Naive thymus-derived CD4-positive, alpha-beta T cell (primary cell): ENCODE results near the gene SLC26A5. TPM values are rescaled to one million over a fixed set of nuclear protein-coding genes. Genes with fewer than 3 reads are reported as not detected.

Experiments used
- ATAC-seq: fragments of 150-1000 bp; cut with Tn5 transposase; 2 replicates; pipeline ENCODE4 v1.10.0; 2021; ENCODE audit warnings: mild to moderate bottlenecking, moderate library complexity
- CTCF ChIA-PET: fragments of 350-600 bp; sonication (Branson Sonifier 250); formaldehyde crosslinking; loops from one replicate; lab custom pipeline; 2021; ENCODE audit warnings: antibody characterized with exemption; lab: Charles Lee
- POLR2A ChIA-PET: fragments of 350-600 bp; sonication (Branson Sonifier 250); formaldehyde crosslinking; loops from one replicate; lab custom pipeline; 2021; ENCODE audit warnings: antibody characterized with exemption, inconsistent platforms; lab: Charles Lee
- DNase-seq, 9 donors: peaks; one replicate each; pipeline versions ENCODE4 v3.0.0 to v3.0.0-alpha.2; 2020 to 2022; ENCODE audit warnings: mixed read lengths in 1 of 9
- H3K27ac ChIP-seq: one replicate; pipeline ENCODE4 v1.7.0; 2013; ENCODE audit warnings: mild to moderate bottlenecking, low read depth, low read length, moderate library complexity
- H3K27me3 ChIP-seq, 2 donors: one replicate each; pipeline ENCODE4 v1.7.0; 2013; ENCODE audit warnings: low read length in 2 of 2, mild to moderate bottlenecking in 2 of 2, moderate library complexity in 2 of 2; ENCODE audit not compliant: control insufficient read depth in 2 of 2, insufficient read depth in 2 of 2
- H3K36me3 ChIP-seq, 3 experiments: 1 replicate in 2 of 3; 2 replicates in 1 of 3; pipeline ENCODE4 v1.7.0; 2013; ENCODE audit warnings: low read length in 3 of 3, mild to moderate bottlenecking in 3 of 3, moderate library complexity in 1 of 3; ENCODE audit not compliant: insufficient read depth in 3 of 3, control insufficient read depth in 2 of 3
- H3K4me1 ChIP-seq, 2 donors: one replicate each; pipeline ENCODE4 v1.7.0; 2013; ENCODE audit warnings: low read length in 2 of 2, mild to moderate bottlenecking in 2 of 2, moderate library complexity in 1 of 2; ENCODE audit not compliant: control insufficient read depth in 2 of 2, insufficient read depth in 2 of 2
- H3K4me3 ChIP-seq: 2 replicates; pipeline ENCODE4 v1.7.0; 2013; ENCODE audit warnings: mild to moderate bottlenecking, low read length
- H3K9me3 ChIP-seq, 3 experiments: 1 replicate in 2 of 3; 2 replicates in 1 of 3; pipeline ENCODE4 v1.7.0; 2013; ENCODE audit warnings: low read length in 3 of 3; ENCODE audit not compliant: control insufficient read depth in 2 of 3
- H3K27ac Mint-ChIP-seq, 9 donors: one replicate each; pipeline ENCODE4 v1.8.0; 2020 to 2022; ENCODE audit warnings: mixed read lengths in 9 of 9, mild to moderate bottlenecking in 8 of 9, moderate library complexity in 5 of 9, inconsistent platforms in 2 of 9
- H3K27me3 Mint-ChIP-seq, 5 donors: one replicate each; pipeline ENCODE4 v1.8.0; 2021 to 2022; ENCODE audit warnings: mixed read lengths in 5 of 5, mild to moderate bottlenecking in 1 of 5
- H3K36me3 Mint-ChIP-seq, 5 donors: one replicate each; pipeline ENCODE4 v1.8.0; 2020 to 2022; ENCODE audit warnings: mixed read lengths in 5 of 5, mild to moderate bottlenecking in 3 of 5, inconsistent platforms in 1 of 5
- H3K4me1 Mint-ChIP-seq, 7 donors: one replicate each; pipeline ENCODE4 v1.8.0; 2020 to 2022; ENCODE audit warnings: mixed read lengths in 7 of 7, mild to moderate bottlenecking in 3 of 7, inconsistent platforms in 1 of 7
- H3K4me3 Mint-ChIP-seq, 10 donors: one replicate each; pipeline ENCODE4 v1.8.0; 2020 to 2022; ENCODE audit warnings: mild to moderate bottlenecking in 10 of 10, mixed read lengths in 10 of 10, moderate library complexity in 6 of 10, inconsistent platforms in 2 of 10
- H3K9me3 Mint-ChIP-seq, 11 donors: one replicate each; pipeline ENCODE4 v1.8.0; 2020 to 2022; ENCODE audit warnings: mixed read lengths in 11 of 11, mild to moderate bottlenecking in 4 of 11, inconsistent platforms in 1 of 11, moderate library complexity in 1 of 11
- intact Hi-C, 2 donors: fragments of 100-400 bp; cut with micrococcal nuclease; formaldehyde crosslinking; loops; one replicate each; pipeline ENCODE4 v1.15.1; 2023
- polyA plus RNA-seq, 2 donors: library from polyadenylated mRNA; unstranded; fragments of 300-500 nt; fragmentation: Illumina TruSeq; gene quantifications; one replicate each; pipeline ENCODE4 v1.2.3, GENCODE V29; 2021
- total RNA-seq, 6 experiments: library from RNA in 5 of 6; stranded (reverse) in 5 of 6; gene quantifications; 1 replicate in 5 of 6; 2 replicates in 1 of 6; pipeline ENCODE4 v1.2.3 and lab custom pipeline; 2021 to 2026

Gene SLC26A5
- total and polyA plus RNA-seq, 7 experiments from 2014 or later, result not detected

DNA sequence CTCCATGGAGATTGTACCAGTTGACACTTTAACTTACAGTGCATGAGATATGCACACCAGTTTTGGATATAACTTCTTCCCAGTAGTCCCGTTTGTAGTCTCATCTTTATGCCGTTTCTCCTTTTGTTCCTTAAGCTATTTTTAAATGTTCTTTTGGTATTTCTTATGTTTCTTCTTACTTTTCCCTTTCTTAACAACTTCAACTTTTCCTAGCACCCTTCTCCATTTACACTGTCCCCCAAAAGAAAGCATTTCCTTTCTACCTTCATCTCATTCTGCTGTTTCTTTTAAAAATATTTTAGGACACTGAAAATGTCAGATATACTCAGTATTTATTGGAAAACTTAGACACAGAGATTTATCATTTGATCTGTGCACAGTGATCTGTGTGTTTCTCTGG, 97.0 kb downstream of the SLC26A5 start:
- no peak for ATAC-seq
- H3K36me3 ChIP-seq, result peaks cover 0 to 22% (median 3%) of the 10 kb centered on the region in 3 experiments
- no peaks in the 10 kb centered on the region for H3K27me3 ChIP-seq
- no peaks in the 10 kb centered on the region for H3K9me3 ChIP-seq
- peaks cover 21% of the 10 kb centered on the region in 2 donors for H3K4me1 ChIP-seq
- H3K36me3 Mint-ChIP-seq, result peaks cover 0 to 16% (median 12%) of the 10 kb centered on the region in 5 donors
- H3K9me3 Mint-ChIP-seq, result no peaks in the 10 kb centered on the region
- H3K27ac Mint-ChIP-seq, result peak overlapping the region; percentile 34 to 97 (median 73)
- no peak for DNase-seq
- H3K4me3 ChIP-seq, result peak overlapping the region; percentile 91
- peaks cover 30 to 84% (median 74%) of the 10 kb centered on the region in 7 donors for H3K4me1 Mint-ChIP-seq
- peak overlapping the region; percentile 93 for H3K27ac ChIP-seq
- peak overlapping the region; percentile 81 to 100 (median 97) for H3K4me3 Mint-ChIP-seq
- CTCF ChIA-PET, result interaction anchor here (1.2 kb wide), 1 partner anchor 49 kb away, joined by 3 read pairs; no protein-coding TSS in a partner anchor
- intact Hi-C loops, result loop anchor here (5.0 to 10.0 kb wide), 6 partner anchors 67 to 1666 kb away; partner anchors contain the start of genes KMT2E (in 2 of the 2), FAM185A (in 1 of the 2) and NAPEPLD (in 1 of the 2)
- H3K27me3 Mint-ChIP-seq, result no peaks in the 10 kb centered on the region
- POLR2A ChIA-PET, result interaction anchor here (0.6 to 3.4 kb wide), 2 partner anchors 52 to 588 kb away, joined by 4 to 18 read pairs; partner anchors contain the start of gene PMPCB

DNA sequence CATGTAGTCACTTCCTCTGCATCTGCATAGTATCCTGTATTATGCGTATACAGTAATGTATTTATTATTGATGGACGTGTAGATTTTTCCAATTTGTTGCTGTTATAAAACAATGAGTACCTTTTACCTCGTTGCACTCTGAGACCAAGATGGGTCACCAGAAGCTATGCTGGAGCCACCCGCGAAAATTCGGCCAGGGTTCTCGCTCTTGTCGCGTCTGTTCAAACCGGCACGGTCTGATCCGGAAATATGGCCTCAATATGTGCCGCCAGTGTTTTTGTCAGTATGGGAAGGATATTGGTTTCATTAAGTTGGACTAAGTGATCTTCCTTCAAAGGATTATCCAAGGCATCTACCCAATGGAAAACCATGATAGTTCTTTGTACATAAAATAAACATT, 97.6 kb downstream of the SLC26A5 start:
- intact Hi-C loops, result loop anchor here (5.0 to 10.0 kb wide), 6 partner anchors 66 to 1666 kb away; partner anchors contain the start of genes KMT2E (in 2 of the 2), FAM185A (in 1 of the 2) and NAPEPLD (in 1 of the 2)
- H3K27ac ChIP-seq, result peak overlapping the region; percentile 93
- Mint-ChIP-seq H3K27ac (peak overlapping the region; percentile 56 to 99 (median 96)), H3K27me3 (no peaks in the 10 kb centered on the region), H3K4me1 (peaks cover 32 to 85% (median 79%) of the 10 kb centered on the region in 7 donors), H3K9me3 (no peaks in the 10 kb centered on the region), H3K36me3 (peaks cover 0 to 16% (median 12%) of the 10 kb centered on the region in 5 donors), H3K4me3 (peak overlapping the region; percentile 93 to 100 (median 97))
- H3K9me3 ChIP-seq, result no peaks in the 10 kb centered on the region
- peaks cover 0 to 20% (median 3%) of the 10 kb centered on the region in 3 experiments for H3K36me3 ChIP-seq
- peak overlapping the region; percentile 91 for H3K4me3 ChIP-seq
- DNase-seq, result no peak
- ChIA-PET CTCF (interaction anchor here (1.2 kb wide), 1 partner anchor 49 kb away, joined by 3 read pairs; no protein-coding TSS in a partner anchor), POLR2A (interaction anchor here (0.6 to 3.4 kb wide), 7 partner anchors 9 to 587 kb away, joined by 4 to 18 read pairs (median 5); partner anchors contain the start of genes ARMC10, FBXL13 and PMPCB)
- H3K27me3 ChIP-seq, result no peaks in the 10 kb centered on the region
- H3K4me1 ChIP-seq, result peaks cover 20 to 24% of the 10 kb centered on the region in 2 donors
- no peak for ATAC-seq

- H3K27ac ChIP-seq, result peak within 1 kb of the TSS; percentile 93
- H3K4me1 ChIP-seq, result peaks cover 23 to 29% of the 10 kb centered on the region in 2 donors
- H3K27ac Mint-ChIP-seq, result peak within 1 kb of the TSS; percentile 91 to 99 (median 97)
- POLR2A ChIA-PET, result interaction anchor here (1.3 to 3.4 kb wide), 7 partner anchors 9 to 272 kb away, joined by 4 to 18 read pairs (median 5); partner anchors contain the start of genes ARMC10, FBXL13 and PMPCB
- no peaks in the 10 kb centered on the region for H3K27me3 ChIP-seq
- peaks cover 0 to 16% (median 12%) of the 10 kb centered on the region in 5 donors for H3K36me3 Mint-ChIP-seq
- peak within 1 kb of the TSS; percentile 91 for H3K4me3 ChIP-seq
- CTCF ChIA-PET, result no interaction called here
- H3K27me3 Mint-ChIP-seq, result no peaks in the 10 kb centered on the region
- H3K36me3 ChIP-seq, result peaks cover 0 to 15% (median 3%) of the 10 kb centered on the region in 3 experiments
- ATAC-seq, result peak; percentile 72
- peak within 1 kb of the TSS; percentile 93 to 100 (median 97) for H3K4me3 Mint-ChIP-seq
- no peaks in the 10 kb centered on the region for H3K9me3 Mint-ChIP-seq
- DNase-seq, result peak; percentile 55 to 88 (median 83)
- H3K9me3 ChIP-seq, result no peaks in the 10 kb centered on the region
- H3K4me1 Mint-ChIP-seq, result peaks cover 32 to 87% (median 76%) of the 10 kb centered on the region in 7 donors
- intact Hi-C loops, result loop anchor here (1.0 to 10.0 kb wide), 9 partner anchors 59 to 1667 kb away; partner anchors contain the start of genes KMT2E (in 2 of the 2), NAPEPLD (in 2 of the 2), FAM185A (in 1 of the 2) and ORC5 (in 1 of the 2)
These were observed 98.3 kb downstream of the SLC26A5 start, which contains the start of gene PSMC2 for GRCh38 chr7:103347507-103348267. PSMC2 (plus strand) TSS chr7:103347643; CDS start chr7:103347712, 69 bp downstream.

GRCh38 chr7:103346396-103346795, 99.6 kb downstream of the SLC26A5 start:
- peaks cover 20 to 29% of the 10 kb centered on the region in 2 donors for H3K4me1 ChIP-seq

GRCh38 chr7:103344453-103345149, 101.4 kb downstream of the SLC26A5 start, which contains the start of gene DNAJC2:
DNAJC2 (minus strand) TSS chr7:103344767; CDS start chr7:103344622, 145 bp downstream.
- CTCF ChIA-PET, result no interaction called here
- H3K36me3 ChIP-seq, result peaks cover 7 to 33% (median 8%) of the 10 kb centered on the region in 3 experiments
- intact Hi-C loops, result loop anchor here (1.0 to 10.0 kb wide), 11 partner anchors 18 to 1670 kb away; partner anchors contain the start of genes ARMC10 (in 2 of the 2), FAM185A (in 2 of the 2), KMT2E (in 2 of the 2) and PMPCB (in 2 of the 2)
- Mint-ChIP-seq H3K36me3 (peaks cover 13 to 23% (median 16%) of the 10 kb centered on the region in 5 donors), H3K27ac (peak within 1 kb of the TSS; percentile 93 to 99 (median 97)), H3K9me3 (no peaks in the 10 kb centered on the region), H3K27me3 (no peaks in the 10 kb centered on the region), H3K4me3 (peak within 1 kb of the TSS; percentile 93 to 100 (median 98)), H3K4me1 (peaks cover 31 to 84% (median 72%) of the 10 kb centered on the region in 7 donors)
- peak; percentile 94 for ATAC-seq
- no peaks in the 10 kb centered on the region for H3K9me3 ChIP-seq
- POLR2A ChIA-PET, result interaction anchor here (0.9 to 2.9 kb wide), 4 partner anchors 10 to 269 kb away, joined by 3 to 14 read pairs (median 4); no protein-coding TSS in a partner anchor
- no peaks in the 10 kb centered on the region for H3K27me3 ChIP-seq
- peak; percentile 61 to 88 (median 83) for DNase-seq
- H3K27ac ChIP-seq, result peak within 1 kb of the TSS; percentile 86
- H3K4me1 ChIP-seq, result peaks cover 22 to 26% of the 10 kb centered on the region in 2 donors
- H3K4me3 ChIP-seq, result peak within 1 kb of the TSS; percentile 97

More at GRCh38 chr7:103346396-103346795, 99.6 kb downstream of the SLC26A5 start:
- intact Hi-C loops, result loop anchor here (2.0 to 10.0 kb wide), 7 partner anchors 60 to 1668 kb away; partner anchors contain the start of genes KMT2E (in 2 of the 2), FAM185A (in 1 of the 2) and NAPEPLD (in 1 of the 2)
- ChIA-PET POLR2A (interaction anchor here (0.6 to 3.4 kb wide), 4 partner anchors 10 to 250 kb away, joined by 3 to 18 read pairs (median 4); partner anchors contain the start of gene PMPCB), CTCF (interaction anchor here (0.7 kb wide), 1 partner anchor 45 kb away, joined by 4 read pairs; no protein-coding TSS in a partner anchor)
- ATAC-seq (no peak), DNase-seq (no peak)
- Histone ChIP-seq H3K27me3 (no peaks in the 10 kb centered on the region), H3K36me3 (peaks cover 0 to 15% (median under 1%) of the 10 kb centered on the region in 3 experiments), H3K27ac (no peak overlapping the region), H3K9me3 (no peaks in the 10 kb centered on the region), H3K4me3 (no peak overlapping the region)
- Mint-ChIP-seq H3K36me3 (peaks cover 7 to 16% (median 8%) of the 10 kb centered on the region in 5 donors), H3K27me3 (no peaks in the 10 kb centered on the region), H3K4me3 (peak overlapping the region; percentile 27 to 98 (median 44)), H3K27ac (peak overlapping the region in 3 of 9 donors; percentile 12 to 97 (median 68)), H3K9me3 (no peaks in the 10 kb centered on the region), H3K4me1 (peaks cover 31 to 84% (median 71%) of the 10 kb centered on the region in 7 donors)
